Measurements from ENCODE around the gene FGD5. TPM values are rescaled to one million over a fixed set of nuclear protein-coding genes. Genes with fewer than 3 reads are reported as not detected.

FGD5 gene
- total RNA-seq, 1 donor from 2014 or later: 16.2 TPM

DNA sequence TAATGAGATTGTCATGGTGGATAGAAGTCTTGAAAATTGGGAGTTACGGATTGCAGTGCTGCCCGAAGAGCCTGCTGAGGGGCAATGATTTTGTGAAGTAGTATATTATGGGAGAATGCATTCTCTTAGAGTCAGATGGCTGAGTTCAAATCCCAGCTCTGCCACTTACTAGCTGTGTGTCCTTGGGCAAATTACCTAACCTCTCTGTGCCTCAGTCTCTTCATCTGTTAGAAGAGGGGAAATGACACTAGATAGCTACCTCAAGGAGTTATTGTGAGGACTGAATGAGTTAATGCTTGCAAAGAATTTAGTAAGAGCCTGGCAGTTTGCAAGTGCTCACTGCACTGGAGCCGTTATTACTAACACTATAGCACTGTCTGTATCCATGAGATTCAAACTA is 15.4 kb downstream of the FGD5 start:
- intact Hi-C loops (cut with DNase I): no loop called here
- no peaks in the 10 kb centered on the region for H3K36me3 ChIP-seq
- H3K4me1 ChIP-seq: peaks cover 54% of the 10 kb centered on the region

DNA sequence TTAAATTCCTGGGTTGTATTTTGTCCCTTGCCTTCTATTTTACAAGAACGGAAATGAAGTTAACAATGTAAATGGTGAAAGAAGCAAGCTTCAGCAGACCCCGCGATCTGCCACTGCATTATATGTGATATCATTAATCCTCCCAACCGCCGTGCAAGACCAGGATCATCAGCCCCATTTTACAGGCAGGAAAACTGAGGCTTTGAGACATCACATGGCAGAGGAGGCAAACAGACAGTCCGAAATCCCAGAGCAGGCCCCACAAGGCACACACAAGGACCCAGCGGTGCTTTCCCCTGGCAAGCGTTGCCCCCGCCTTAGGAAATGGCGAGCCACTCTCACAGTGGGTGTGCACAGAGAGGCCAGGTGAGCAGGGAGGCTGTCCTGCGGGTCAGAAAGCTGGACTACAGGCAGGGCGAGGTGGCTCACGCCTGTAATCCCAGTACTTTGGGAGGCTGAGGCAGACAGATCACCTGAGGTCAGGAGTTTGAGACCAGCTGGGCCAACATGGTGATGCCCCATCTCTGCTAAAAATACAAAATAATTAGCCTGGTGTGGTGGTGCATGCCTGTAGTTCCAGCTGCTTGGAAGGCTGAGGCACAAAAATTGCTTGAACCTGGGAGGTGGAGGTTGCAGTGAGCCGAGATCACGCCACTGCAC is 16.2 kb downstream of the FGD5 start:
- Histone ChIP-seq H3K36me3 (no peaks in the 10 kb centered on the region), H3K4me3 (no peak overlapping the region), H3K27ac (no peak overlapping the region), H3K9me3 (no peaks in the 10 kb centered on the region), H3K4me1 (peaks cover 53% of the 10 kb centered on the region), H3K27me3 (no peaks in the 10 kb centered on the region)
- DNase-seq (ENCODE audit: extremely low spot score in 2 of 2): no peak
- intact Hi-C loops (cut with DNase I): no loop called here
- no peak for TF ChIP-seq POLR2A (IDR thresholded peaks at IDR 0.05)
- TF ChIP-seq, protein P1, sequence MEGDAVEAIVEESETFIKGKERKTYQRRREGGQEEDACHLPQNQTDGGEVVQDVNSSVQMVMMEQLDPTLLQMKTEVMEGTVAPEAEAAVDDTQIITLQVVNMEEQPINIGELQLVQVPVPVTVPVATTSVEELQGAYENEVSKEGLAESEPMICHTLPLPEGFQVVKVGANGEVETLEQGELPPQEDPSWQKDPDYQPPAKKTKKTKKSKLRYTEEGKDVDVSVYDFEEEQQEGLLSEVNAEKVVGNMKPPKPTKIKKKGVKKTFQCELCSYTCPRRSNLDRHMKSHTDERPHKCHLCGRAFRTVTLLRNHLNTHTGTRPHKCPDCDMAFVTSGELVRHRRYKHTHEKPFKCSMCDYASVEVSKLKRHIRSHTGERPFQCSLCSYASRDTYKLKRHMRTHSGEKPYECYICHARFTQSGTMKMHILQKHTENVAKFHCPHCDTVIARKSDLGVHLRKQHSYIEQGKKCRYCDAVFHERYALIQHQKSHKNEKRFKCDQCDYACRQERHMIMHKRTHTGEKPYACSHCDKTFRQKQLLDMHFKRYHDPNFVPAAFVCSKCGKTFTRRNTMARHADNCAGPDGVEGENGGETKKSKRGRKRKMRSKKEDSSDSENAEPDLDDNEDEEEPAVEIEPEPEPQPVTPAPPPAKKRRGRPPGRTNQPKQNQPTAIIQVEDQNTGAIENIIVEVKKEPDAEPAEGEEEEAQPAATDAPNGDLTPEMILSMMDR (IDR thresholded peaks at IDR 0.05): no peak

More for the DNA sequence above, 15.4 kb downstream of the FGD5 start:
- TF ChIP-seq, protein P1 (IDR thresholded peaks at IDR 0.05): no peak
- TF ChIP-seq POLR2A (IDR thresholded peaks at IDR 0.05) (no peak), POLR2AphosphoS5 (IDR thresholded peaks at IDR 0.05; ENCODE audit: insufficient read depth in 1 of 2, low read depth in 1 of 2) (no peak)
- Histone ChIP-seq H3K4me3 (no peak overlapping the region), H3K9me3 (no peaks in the 10 kb centered on the region), H3K27ac (no peak overlapping the region), H3K27me3 (no peaks in the 10 kb centered on the region)
- DNase-seq (ENCODE audit: extremely low spot score in 2 of 2): no peak

DNA sequence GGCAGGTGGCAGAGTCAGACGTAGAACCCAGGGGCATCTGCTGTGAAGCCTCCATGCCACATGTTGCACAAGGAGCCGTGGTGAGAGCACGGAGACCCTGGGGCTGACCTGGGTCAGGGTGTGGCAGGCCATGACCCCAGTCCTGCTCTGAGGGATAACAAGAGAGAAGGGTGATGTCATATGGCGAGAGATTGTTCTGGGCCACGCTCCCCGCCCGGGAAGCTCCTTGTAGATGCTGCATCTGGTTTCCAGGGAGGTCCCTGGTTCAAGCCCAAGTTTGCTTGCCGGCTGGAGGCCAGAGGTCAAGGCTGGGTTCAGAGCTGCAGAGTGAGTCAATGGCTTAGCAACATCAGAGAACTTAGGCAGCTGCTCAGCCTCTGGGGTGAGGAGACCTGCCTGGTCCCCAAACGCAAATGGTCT is 17.3 kb downstream of the FGD5 start:
- DNase-seq (ENCODE audit: extremely low spot score in 2 of 2): no peak
- peak overlapping the region; percentile 49 for H3K27ac ChIP-seq
- H3K4me3 ChIP-seq: no peak overlapping the region
- H3K9me3 ChIP-seq: no peaks in the 10 kb centered on the region
- H3K27me3 ChIP-seq: no peaks in the 10 kb centered on the region
- intact Hi-C loops (cut with DNase I): no loop called here
- H3K4me1 ChIP-seq: peaks cover 52% of the 10 kb centered on the region
- TF ChIP-seq POLR2A (IDR thresholded peaks at IDR 0.05): no peak
- TF ChIP-seq, protein P1 (IDR thresholded peaks at IDR 0.05): no peak
- TF ChIP-seq POLR2AphosphoS5 (IDR thresholded peaks at IDR 0.05; ENCODE audit: insufficient read depth in 1 of 2, low read depth in 1 of 2): peak in 1 of 2 donors; percentile 55
- H3K36me3 ChIP-seq: no peaks in the 10 kb centered on the region

DNA sequence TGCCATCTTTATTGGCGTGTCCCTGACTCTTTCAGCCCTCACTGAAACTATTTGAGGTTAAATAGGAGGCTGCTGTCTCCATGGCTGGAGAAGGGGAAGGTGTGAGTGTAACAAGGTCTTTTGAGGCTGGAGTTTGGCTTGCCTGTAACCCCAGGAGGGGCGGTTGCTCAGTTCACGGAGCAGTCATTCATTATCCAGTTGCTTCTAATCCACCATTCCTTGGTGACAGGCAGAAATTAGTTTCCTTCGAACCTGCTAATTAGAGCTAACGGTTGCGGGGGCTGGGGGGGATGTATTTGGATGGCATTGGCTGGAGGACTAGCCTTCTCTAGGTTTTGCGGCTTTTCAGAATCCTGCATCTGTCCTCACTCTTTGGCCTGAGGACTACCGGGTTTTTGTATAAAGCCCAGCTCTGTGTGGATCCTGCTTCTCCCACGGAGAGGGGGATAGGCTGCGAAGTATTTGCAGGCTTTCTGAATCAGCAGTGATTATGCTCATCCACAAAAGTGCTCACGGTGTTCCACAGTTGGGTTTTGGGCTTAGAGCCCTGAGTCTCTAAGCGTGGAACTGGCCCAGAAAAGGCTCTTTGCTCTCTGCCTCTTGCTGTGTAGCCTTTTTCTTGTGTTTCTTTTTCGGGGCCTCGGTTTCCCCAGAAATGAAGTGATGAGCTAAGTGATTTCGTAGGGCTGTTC is 18.6 kb downstream of the FGD5 start:
- no peaks in the 10 kb centered on the region for H3K27me3 ChIP-seq
- intact Hi-C loops (cut with DNase I): no loop called here
- DNase-seq (ENCODE audit: extremely low spot score in 2 of 2): no peak
- TF ChIP-seq POLR2A (IDR thresholded peaks at IDR 0.05) (no peak), POLR2AphosphoS5 (IDR thresholded peaks at IDR 0.05; ENCODE audit: insufficient read depth in 1 of 2, low read depth in 1 of 2) (no peak)
- TF ChIP-seq, protein P1 (IDR thresholded peaks at IDR 0.05): no peak
- H3K4me3 ChIP-seq: no peak overlapping the region
- H3K9me3 ChIP-seq: no peaks in the 10 kb centered on the region
- peak overlapping the region; percentile 49 for H3K27ac ChIP-seq
- H3K4me1 ChIP-seq: peaks cover 62% of the 10 kb centered on the region
- H3K36me3 ChIP-seq: no peaks in the 10 kb centered on the region

DNA sequence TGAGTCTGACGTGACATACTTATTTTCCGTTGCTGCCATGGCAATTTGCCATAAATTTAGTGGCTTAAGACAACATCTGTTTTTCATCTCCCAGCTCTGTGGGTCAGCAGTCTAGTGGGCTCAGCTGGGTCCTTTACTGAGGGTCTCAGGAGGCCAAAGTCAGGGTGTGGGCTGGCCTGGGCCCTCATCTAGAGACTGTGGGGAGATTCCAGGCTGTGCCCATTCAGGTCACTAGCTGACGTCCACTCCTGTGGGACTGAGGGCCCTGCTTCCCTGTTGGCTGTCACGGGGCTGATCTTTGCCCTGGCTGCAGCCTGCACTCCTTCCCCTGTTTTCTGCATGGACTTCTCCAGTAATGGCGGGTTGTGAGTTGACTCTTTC is 19.1 kb downstream of the FGD5 start:
- Histone ChIP-seq H3K36me3 (no peaks in the 10 kb centered on the region), H3K27me3 (no peaks in the 10 kb centered on the region), H3K9me3 (no peaks in the 10 kb centered on the region), H3K27ac (peak overlapping the region; percentile 49), H3K4me3 (no peak overlapping the region), H3K4me1 (peaks cover 62% of the 10 kb centered on the region)
- intact Hi-C loops (cut with DNase I): no loop called here
- no peak for DNase-seq (ENCODE audit: extremely low spot score in 2 of 2)
- TF ChIP-seq POLR2A (IDR thresholded peaks at IDR 0.05) (no peak), POLR2AphosphoS5 (IDR thresholded peaks at IDR 0.05; ENCODE audit: insufficient read depth in 1 of 2, low read depth in 1 of 2) (no peak)
- TF ChIP-seq, protein P1 (IDR thresholded peaks at IDR 0.05): no peak

Measured in vagina (tissue), 2 donors.